Measurements from ENCODE around the gene PRDM11. TPM values are rescaled to one million over a fixed set of nuclear protein-coding genes. Genes with fewer than 3 reads are reported as not detected.

Gene PRDM11
- total RNA-seq, 2 experiments from 2014 or later: 4.5 to 8.4 TPM

DNA sequence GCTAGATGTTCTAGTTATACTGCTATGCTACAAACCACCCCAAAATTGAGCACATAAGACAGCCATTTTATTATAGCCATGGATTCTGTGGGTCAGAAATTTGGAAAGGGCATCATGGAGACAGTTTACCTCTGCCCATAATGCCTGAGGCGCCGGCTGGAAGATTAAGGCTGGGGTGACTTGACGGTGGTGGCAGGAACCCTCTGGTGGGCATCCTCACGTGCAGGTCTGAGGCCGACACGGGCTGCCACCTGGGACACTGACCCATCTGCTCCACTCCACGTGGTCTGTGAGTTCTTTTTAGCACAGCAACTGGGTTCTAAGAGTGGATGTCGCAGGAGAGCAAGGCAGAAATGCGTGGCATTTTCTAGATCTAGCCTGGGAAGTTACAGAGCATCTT is 40.0 kb upstream of the PRDM11 start:
- Histone ChIP-seq H2AFZ (ENCODE audit: low read length) (no peak overlapping the region), H4K20me1 (ENCODE audit: insufficient read depth, low read length) (no peaks in the 10 kb centered on the region), H3K4me3 (ENCODE audit: low read depth, low read length, poor library complexity, severe bottlenecking) (no peak overlapping the region), H3K4me1 (ENCODE audit: insufficient read depth, low read length, poor library complexity, severe bottlenecking) (peaks cover 3% of the 10 kb centered on the region), H3K79me2 (ENCODE audit: insufficient read depth, low read depth, low read length) (no peaks in the 10 kb centered on the region), H3K4me2 (ENCODE audit: low read length) (no peak overlapping the region), H3K36me3 (ENCODE audit: insufficient read depth, low read length) (no peaks in the 10 kb centered on the region), H3K9me3 (ENCODE audit: low read length) (no peaks in the 10 kb centered on the region), H3K9me2 (ENCODE audit: insufficient read depth, low read length) (no peaks in the 10 kb centered on the region), H3K27ac (ENCODE audit: low read depth, low read length, poor library complexity, severe bottlenecking) (no peak overlapping the region)
- no peak for DNase-seq (ENCODE audit: low spot score)
- intact Hi-C loops (cut with micrococcal nuclease; ENCODE audit: unreplicated experiment): no loop called here
- POLR2A ChIA-PET: interaction anchor here (0.5 kb wide), 1 partner anchor 166 kb away, joined by 3 read pairs; no protein-coding TSS in a partner anchor
- no TSS peak for BruUV-seq (replicated peaks)
- TF ChIP-seq, protein P1, sequence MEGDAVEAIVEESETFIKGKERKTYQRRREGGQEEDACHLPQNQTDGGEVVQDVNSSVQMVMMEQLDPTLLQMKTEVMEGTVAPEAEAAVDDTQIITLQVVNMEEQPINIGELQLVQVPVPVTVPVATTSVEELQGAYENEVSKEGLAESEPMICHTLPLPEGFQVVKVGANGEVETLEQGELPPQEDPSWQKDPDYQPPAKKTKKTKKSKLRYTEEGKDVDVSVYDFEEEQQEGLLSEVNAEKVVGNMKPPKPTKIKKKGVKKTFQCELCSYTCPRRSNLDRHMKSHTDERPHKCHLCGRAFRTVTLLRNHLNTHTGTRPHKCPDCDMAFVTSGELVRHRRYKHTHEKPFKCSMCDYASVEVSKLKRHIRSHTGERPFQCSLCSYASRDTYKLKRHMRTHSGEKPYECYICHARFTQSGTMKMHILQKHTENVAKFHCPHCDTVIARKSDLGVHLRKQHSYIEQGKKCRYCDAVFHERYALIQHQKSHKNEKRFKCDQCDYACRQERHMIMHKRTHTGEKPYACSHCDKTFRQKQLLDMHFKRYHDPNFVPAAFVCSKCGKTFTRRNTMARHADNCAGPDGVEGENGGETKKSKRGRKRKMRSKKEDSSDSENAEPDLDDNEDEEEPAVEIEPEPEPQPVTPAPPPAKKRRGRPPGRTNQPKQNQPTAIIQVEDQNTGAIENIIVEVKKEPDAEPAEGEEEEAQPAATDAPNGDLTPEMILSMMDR (conservative IDR thresholded peaks at IDR 0.05; ENCODE audit: low read length): no peak
- no peak for TF ChIP-seq EZH2phosphoT487 (IDR thresholded peaks at IDR 0.05; ENCODE audit: borderline replicate concordance, low read depth, low read length)
- CTCF ChIA-PET (ENCODE audit: unreplicated experiment): interaction anchor here (3.4 to 4.7 kb wide), 2 partner anchors 170 to 179 kb away, joined by 12 to 48 read pairs; no protein-coding TSS in a partner anchor

DNA sequence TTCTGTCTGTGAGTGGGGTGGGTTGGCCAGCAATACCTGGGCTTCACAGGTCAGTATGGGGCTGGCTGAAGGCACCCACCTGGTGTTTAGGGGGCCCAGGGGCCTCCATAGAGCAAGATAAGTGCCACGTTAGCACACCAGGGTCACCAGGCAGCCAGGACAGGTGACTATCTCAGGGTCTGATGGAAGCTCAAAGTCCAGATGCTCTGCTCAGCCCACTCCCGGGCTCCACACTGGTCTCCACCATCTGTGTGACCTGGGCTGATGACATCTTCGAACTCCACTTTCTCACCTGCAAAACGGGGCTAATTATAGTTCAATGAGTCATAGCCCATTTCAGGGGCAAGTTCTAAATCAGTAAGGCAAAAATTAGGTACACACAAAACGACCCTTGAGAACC is 39.4 kb upstream of the PRDM11 start:
- ChIA-PET CTCF (ENCODE audit: unreplicated experiment) (interaction anchor here (0.7 kb wide), 1 partner anchor 171 kb away, joined by 3 read pairs; no protein-coding TSS in a partner anchor), POLR2A (no interaction called here)
- TF ChIP-seq, protein P1 (conservative IDR thresholded peaks at IDR 0.05; ENCODE audit: low read length): no peak
- no peak for TF ChIP-seq EZH2phosphoT487 (IDR thresholded peaks at IDR 0.05; ENCODE audit: borderline replicate concordance, low read depth, low read length)
- Histone ChIP-seq H4K20me1 (ENCODE audit: insufficient read depth, low read length) (no peaks in the 10 kb centered on the region), H2AFZ (ENCODE audit: low read length) (no peak overlapping the region), H3K27ac (ENCODE audit: low read depth, low read length, poor library complexity, severe bottlenecking) (no peak overlapping the region), H3K79me2 (ENCODE audit: insufficient read depth, low read depth, low read length) (no peaks in the 10 kb centered on the region), H3K36me3 (ENCODE audit: insufficient read depth, low read length) (no peaks in the 10 kb centered on the region), H3K9me3 (ENCODE audit: low read length) (no peaks in the 10 kb centered on the region), H3K4me3 (ENCODE audit: low read depth, low read length, poor library complexity, severe bottlenecking) (no peak overlapping the region), H3K4me1 (ENCODE audit: insufficient read depth, low read length, poor library complexity, severe bottlenecking) (peaks cover 3% of the 10 kb centered on the region), H3K4me2 (ENCODE audit: low read length) (no peak overlapping the region), H3K9me2 (ENCODE audit: insufficient read depth, low read length) (no peaks in the 10 kb centered on the region)
- DNase-seq (ENCODE audit: low spot score): no peak
- no TSS peak for BruUV-seq (replicated peaks)
- intact Hi-C loops (cut with micrococcal nuclease; ENCODE audit: unreplicated experiment): no loop called here

Measured in OCI-LY7 (cell line).